ENCODE data around the gene PABPN1L. TPM values are rescaled to one million over a fixed set of nuclear protein-coding genes. Genes with fewer than 3 reads are reported as not detected.

Gene PABPN1L
- total RNA-seq, 1 donor from 2014 or later: 0.46 TPM

DNA sequence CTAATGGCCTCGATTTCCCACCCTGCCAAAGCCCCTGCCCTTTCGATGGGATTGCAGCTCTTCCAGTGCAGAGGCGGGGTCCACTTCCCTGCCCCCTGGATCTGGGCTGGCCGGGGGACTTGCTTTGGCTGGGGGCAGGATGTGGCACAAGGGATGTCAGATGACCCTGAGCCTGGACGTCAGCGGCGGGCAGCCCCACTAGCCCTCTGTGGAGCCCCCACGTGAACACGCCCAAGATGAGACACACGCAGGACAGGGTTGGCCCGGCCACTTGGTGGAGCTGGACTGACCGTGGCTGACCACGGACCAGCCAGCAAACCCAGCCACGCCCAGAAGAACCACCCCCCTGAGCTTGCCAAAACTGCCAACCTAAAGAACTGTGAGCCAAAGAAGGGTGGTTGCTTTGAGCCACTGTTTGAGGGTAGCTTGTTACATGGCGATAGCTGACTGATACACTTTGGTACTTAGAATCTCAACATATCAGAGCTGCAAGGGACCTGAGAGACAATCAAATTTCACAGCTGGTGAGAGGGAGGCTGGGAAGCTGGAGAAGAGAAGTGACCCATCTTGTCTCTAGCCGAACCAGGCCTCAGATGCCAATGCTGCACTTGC is 46.6 kb upstream of the PABPN1L start:
- Mint-ChIP-seq H3K27me3 (peaks cover 11% of the 10 kb centered on the region), H3K27ac (no peak overlapping the region), H3K4me3 (ENCODE audit: low read depth) (no peak overlapping the region), H3K9me3 (ENCODE audit: low read depth) (no peaks in the 10 kb centered on the region), H3K36me3 (ENCODE audit: insufficient read depth) (no peaks in the 10 kb centered on the region), H3K4me1 (ENCODE audit: low read depth) (peaks cover 5% of the 10 kb centered on the region)
- no peak for DNase-seq (ENCODE audit: low spot score, unreplicated experiment)
- no peak for TF ChIP-seq CTCF (IDR thresholded peaks at IDR 0.05; ENCODE audit: unreplicated experiment)

GRCh38 chr16:88912556-88912955 is 46.1 kb upstream of the PABPN1L start:
- Mint-ChIP-seq H3K9me3 (ENCODE audit: low read depth) (no peaks in the 10 kb centered on the region), H3K4me3 (ENCODE audit: low read depth) (no peak overlapping the region), H3K27me3 (peaks cover 9% of the 10 kb centered on the region), H3K4me1 (ENCODE audit: low read depth) (peaks cover 3% of the 10 kb centered on the region), H3K27ac (no peak overlapping the region), H3K36me3 (ENCODE audit: insufficient read depth) (no peaks in the 10 kb centered on the region)
- no peak for TF ChIP-seq CTCF (IDR thresholded peaks at IDR 0.05; ENCODE audit: unreplicated experiment)
- no peak for DNase-seq (ENCODE audit: low spot score, unreplicated experiment)

- Mint-ChIP-seq H3K36me3 (ENCODE audit: insufficient read depth) (no peaks in the 10 kb centered on the region), H3K4me1 (ENCODE audit: low read depth) (peaks cover 2% of the 10 kb centered on the region), H3K9me3 (ENCODE audit: low read depth) (no peaks in the 10 kb centered on the region), H3K27ac (no peak overlapping the region), H3K4me3 (ENCODE audit: low read depth) (no peak overlapping the region), H3K27me3 (peaks cover 7% of the 10 kb centered on the region)
- TF ChIP-seq CTCF (IDR thresholded peaks at IDR 0.05; ENCODE audit: unreplicated experiment): no peak
- DNase-seq (ENCODE audit: low spot score, unreplicated experiment): no peak
These were observed 45.5 kb upstream of the PABPN1L start for GRCh38 chr16:88911946-88912310.

DNA sequence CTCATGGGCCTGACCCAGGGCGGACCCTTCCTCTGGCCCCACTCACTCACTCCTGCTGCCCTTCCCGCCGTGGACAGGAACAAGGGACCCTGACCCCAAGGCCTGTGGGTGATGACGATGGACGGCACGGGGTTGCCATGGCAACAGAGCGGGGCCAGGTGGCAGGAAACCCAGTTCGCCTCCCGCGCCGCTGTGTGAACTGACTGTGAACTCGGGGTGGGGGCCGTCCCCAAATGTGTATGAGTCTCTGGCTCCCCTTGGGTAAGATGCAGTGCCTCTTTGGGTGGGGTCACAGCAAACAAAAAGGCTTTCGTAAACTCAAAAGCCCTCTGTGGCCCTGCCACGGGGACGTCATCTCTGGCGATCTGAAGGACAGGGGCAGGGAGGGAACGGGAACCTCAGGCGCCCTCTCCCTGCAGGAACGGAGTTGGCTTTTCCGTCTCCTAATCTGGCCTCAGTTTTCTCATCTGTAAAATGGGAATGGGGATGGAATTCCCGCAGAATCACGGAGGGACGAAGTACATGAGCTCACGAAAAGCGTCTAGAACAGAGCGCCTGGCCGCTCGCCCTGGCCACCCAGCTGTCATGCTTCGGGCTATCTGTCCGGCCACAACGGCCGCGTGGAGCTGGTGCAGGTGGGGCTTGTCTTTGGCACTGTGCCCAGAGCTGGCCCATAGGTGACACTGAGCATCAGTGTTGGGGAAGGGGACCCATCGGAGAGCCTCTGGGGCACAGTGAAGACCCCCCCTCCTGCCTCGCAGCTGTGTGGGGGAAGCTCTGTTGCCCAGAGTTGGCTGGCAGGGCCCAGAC is 44.9 kb upstream of the PABPN1L start:
- H3K4me3 Mint-ChIP-seq (ENCODE audit: low read depth): no peak overlapping the region
- H3K36me3 Mint-ChIP-seq (ENCODE audit: insufficient read depth): no peaks in the 10 kb centered on the region
- H3K9me3 Mint-ChIP-seq (ENCODE audit: low read depth): no peaks in the 10 kb centered on the region
- TF ChIP-seq CTCF (IDR thresholded peaks at IDR 0.05; ENCODE audit: unreplicated experiment): no peak
- no peak overlapping the region for H3K27ac Mint-ChIP-seq
- no peak for DNase-seq (ENCODE audit: low spot score, unreplicated experiment)
- peaks cover 3% of the 10 kb centered on the region for H3K27me3 Mint-ChIP-seq
- H3K4me1 Mint-ChIP-seq (ENCODE audit: low read depth): no peaks in the 10 kb centered on the region

DNA sequence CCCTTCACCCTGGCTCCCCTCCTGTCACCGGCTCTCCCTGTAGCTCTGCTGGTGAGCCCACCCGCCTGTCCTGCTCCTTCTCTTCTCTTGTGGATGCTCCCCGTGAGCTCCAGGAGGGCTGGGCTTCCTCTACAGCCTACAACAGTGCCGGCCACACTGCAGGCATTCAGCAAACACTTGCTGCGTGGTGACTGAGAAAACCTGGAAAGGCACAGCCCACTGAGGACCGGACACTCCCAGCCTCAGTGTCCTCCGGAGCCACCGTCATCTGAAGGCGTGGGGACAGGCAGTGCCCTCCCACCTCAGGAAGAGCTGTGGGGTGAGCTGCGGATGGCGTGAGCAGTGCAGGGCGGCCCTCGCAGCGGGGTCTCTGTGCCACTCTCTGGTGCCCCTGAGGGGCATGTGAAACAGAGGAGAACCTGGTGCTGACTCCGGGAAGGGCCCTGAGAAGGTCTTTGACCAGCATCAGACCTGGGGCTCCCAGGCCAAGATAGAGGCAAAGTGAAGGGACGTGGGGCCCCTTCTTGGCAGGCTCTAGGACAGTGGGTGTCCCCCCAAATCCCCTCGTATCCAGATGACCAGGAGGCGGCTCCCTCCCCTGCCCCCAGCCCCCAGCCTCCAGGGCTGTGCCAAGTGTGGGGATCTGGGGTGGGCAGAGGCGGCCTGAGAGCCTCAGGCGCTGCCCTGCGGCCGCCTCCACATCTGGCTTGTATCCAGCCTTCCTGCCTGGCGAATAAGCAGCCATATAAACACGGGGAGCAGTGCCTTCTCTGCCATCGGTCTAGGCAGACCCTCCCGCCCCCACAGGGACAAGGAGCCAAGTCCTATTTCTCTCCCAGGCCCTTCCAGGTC is 44.0 kb upstream of the PABPN1L start:
- Mint-ChIP-seq H3K4me1 (ENCODE audit: low read depth) (no peaks in the 10 kb centered on the region), H3K36me3 (ENCODE audit: insufficient read depth) (no peaks in the 10 kb centered on the region), H3K27me3 (no peaks in the 10 kb centered on the region), H3K27ac (no peak overlapping the region), H3K4me3 (ENCODE audit: low read depth) (no peak overlapping the region), H3K9me3 (ENCODE audit: low read depth) (no peaks in the 10 kb centered on the region)
- DNase-seq (ENCODE audit: low spot score, unreplicated experiment): no peak
- no peak for TF ChIP-seq CTCF (IDR thresholded peaks at IDR 0.05; ENCODE audit: unreplicated experiment)
